GM12873 (cell line): Measurements from ENCODE around the gene POFUT1.

Source experiments
- CTCF ChIP-seq: IDR thresholded peaks from 2 replicates; pipeline ENCODE4 v1.5.1; 2012; ENCODE audit warnings: low read depth, mild to moderate bottlenecking, moderate library complexity, low read length, control low read depth; ENCODE audit not compliant: insufficient read depth; ENCODE audit errors: missing control alignments

Gene POFUT1

GRCh38 chr20:32190616-32191415, 16.9 kb upstream of the POFUT1 start:
- TF ChIP-seq CTCF: no peak

GRCh38 chr20:32191422-32191821, 16.3 kb upstream of the POFUT1 start:
- TF ChIP-seq CTCF: no peak

- TF ChIP-seq CTCF: no peak
These were observed 15.8 kb upstream of the POFUT1 start for GRCh38 chr20:32191873-32192272.

GRCh38 chr20:32192698-32193097, 15.0 kb upstream of the POFUT1 start:
- no peak for TF ChIP-seq CTCF

- TF ChIP-seq CTCF: no peak
These were observed 13.7 kb upstream of the POFUT1 start for GRCh38 chr20:32193996-32194395.

GRCh38 chr20:32195581-32195980, 12.1 kb upstream of the POFUT1 start:
- no peak for TF ChIP-seq CTCF

- TF ChIP-seq CTCF: no peak
These were observed 8.7 kb upstream of the POFUT1 start for GRCh38 chr20:32199006-32199405.
